Lung (tissue), 12 donors: ENCODE results near the gene PPIB. TPM values are rescaled to one million over a fixed set of nuclear protein-coding genes. Genes with fewer than 3 reads are reported as not detected.

Source experiments
- ATAC-seq: fragments of 200-7000 bp; cut with Tn5 transposase; one replicate; pipeline ENCODE4 v1.9.1; 2020; ENCODE audit warnings: moderate number of reproducible peaks; ENCODE audit not compliant: insufficient read depth, low FRiP score
- DNase-seq, 3 donors: peaks; one replicate each; pipeline ENCODE4 v3.0.0-alpha.2; 2013 to 2017
- H3K27ac ChIP-seq, 2 donors: one replicate each; pipeline ENCODE4 v1.5.1; 2013; ENCODE audit warnings: mild to moderate bottlenecking in 2 of 2, moderate library complexity in 2 of 2, control low read depth in 1 of 2, inconsistent platforms in 1 of 2, low read depth in 1 of 2, low read length in 1 of 2
- H3K27me3 ChIP-seq, 3 donors: one replicate each; pipeline ENCODE4 v1.5.1; 2013; ENCODE audit warnings: low read length in 2 of 3; ENCODE audit not compliant: control insufficient read depth in 3 of 3, insufficient read depth in 3 of 3
- H3K36me3 ChIP-seq, 4 donors: one replicate each; pipeline ENCODE4 v1.5.1; 2013; ENCODE audit warnings: low read length in 4 of 4, mild to moderate bottlenecking in 1 of 4, moderate library complexity in 1 of 4; ENCODE audit not compliant: control insufficient read depth in 4 of 4, insufficient read depth in 4 of 4
- H3K4me1 ChIP-seq, 5 donors: one replicate each; pipeline ENCODE4 v1.5.1; 2013; ENCODE audit warnings: low read length in 5 of 5, mild to moderate bottlenecking in 2 of 5, moderate library complexity in 1 of 5; ENCODE audit not compliant: control insufficient read depth in 5 of 5, insufficient read depth in 5 of 5
- H3K4me3 ChIP-seq: one replicate; pipeline ENCODE4 v1.5.1; 2013; ENCODE audit warnings: mild to moderate bottlenecking, control low read depth, moderate library complexity
- H3K9ac ChIP-seq, 2 donors: one replicate each; pipeline ENCODE4 v1.5.1; 2013; ENCODE audit warnings: low read length in 2 of 2, control low read depth in 1 of 2; ENCODE audit not compliant: insufficient read depth in 1 of 2
- H3K9me3 ChIP-seq, 4 donors: one replicate each; pipeline ENCODE4 v1.5.1; 2013; ENCODE audit warnings: low read length in 3 of 4, mild to moderate bottlenecking in 1 of 4, moderate library complexity in 1 of 4; ENCODE audit not compliant: control insufficient read depth in 4 of 4, insufficient read depth in 3 of 4
- CTCF ChIP-seq: IDR thresholded peaks from 2 replicates; pipeline ENCODE4 v1.5.1; 2012; ENCODE audit warnings: mild to moderate bottlenecking; ENCODE audit errors: control extremely low read depth, extremely low read depth
- WGBS, 2 donors: extraction: QIAGEN DNeasy Blood & Tissue Kit; methylation state at CpG; one replicate each; pipeline ENCODE4 v1.1.7; 2013; 5-methylcytosine and 5-hydroxymethylcytosine counted together
- polyA plus RNA-seq, 2 donors: library from polyadenylated mRNA; stranded (reverse); fragments of 200-250 nt; gene quantifications; one replicate each; pipeline ENCODE4 v1.2.1, GENCODE V29; 2013
- total RNA-seq, 2 donors: library from RNA; depleted of rRNA in 1 of 2; stranded (reverse); fragments of >200 nt in 1 of 2; gene quantifications; one replicate each; pipeline ENCODE4 v1.2.1, GENCODE V29; 2014 to 2021
- donor health status: control.
- donor health status: control.
- donor health status: Bipolar disorder and iron deficiency.
- donor health status: healthy.
- donor health status: DM: yes; HTN: yes; CAD: no.

The PPIB gene
- total and polyA plus RNA-seq, 4 donors, result 213 to 1,077 (median 851) TPM

- no peak overlapping the region for H3K27ac ChIP-seq
- no peak for TF ChIP-seq CTCF
Observed at GRCh38 chr15:64141798-64142512, 20.9 kb downstream of the PPIB start.

GRCh38 chr15:64138331-64138941, 24.4 kb downstream of the PPIB start:
- no peak overlapping the region for H3K9ac ChIP-seq
- no peak overlapping the region for H3K27ac ChIP-seq
- H3K36me3 ChIP-seq, result peaks cover 24 to 55% (median 39%) of the 10 kb centered on the region in 4 donors
- WGBS, 2 donors, result 92 to 94% methylated on average over 4 of the region's 4 CpGs
- H3K27me3 ChIP-seq, result no peaks in the 10 kb centered on the region
- H3K4me3 ChIP-seq, result no peak overlapping the region
- DNase-seq (no peak), ATAC-seq (no peak)
- H3K9me3 ChIP-seq, result no peaks in the 10 kb centered on the region
- H3K4me1 ChIP-seq, result peaks cover 0 to 5% (median 5%) of the 10 kb centered on the region in 5 donors
- TF ChIP-seq CTCF, result no peak

More at GRCh38 chr15:64141798-64142512, 20.9 kb downstream of the PPIB start:
- Histone ChIP-seq H3K9me3 (no peaks in the 10 kb centered on the region), H3K4me3 (no peak overlapping the region), H3K27me3 (no peaks in the 10 kb centered on the region), H3K9ac (no peak overlapping the region), H3K4me1 (peaks cover 0 to 13% (median 0%) of the 10 kb centered on the region in 5 donors), H3K36me3 (peaks cover 6 to 46% (median 17%) of the 10 kb centered on the region in 4 donors)
- no peak for ATAC-seq
- DNase-seq, result no peak
- 97 to 99% methylated on average over 8 of the region's 8 CpGs for WGBS, 2 donors

GRCh38 chr15:64137226-64137833, 25.5 kb downstream of the PPIB start:
- no peak for ATAC-seq
- Histone ChIP-seq H3K9ac (no peak overlapping the region), H3K4me3 (no peak overlapping the region), H3K27me3 (no peaks in the 10 kb centered on the region), H3K36me3 (peaks cover 26 to 56% (median 45%) of the 10 kb centered on the region in 4 donors), H3K4me1 (peaks cover 0 to 5% (median 5%) of the 10 kb centered on the region in 5 donors), H3K9me3 (no peaks in the 10 kb centered on the region), H3K27ac (no peak overlapping the region)
- WGBS, 2 donors, result 74 to 79% methylated on average over 8 of the region's 8 CpGs
- no peak for DNase-seq
- TF ChIP-seq CTCF, result no peak
